Hair follicle dermal papilla cell (primary cell): Measurements from ENCODE around the gene NAA15. TPM values are rescaled to one million over a fixed set of nuclear protein-coding genes. Genes with fewer than 3 reads are reported as not detected.

Source experiments
- small RNA-seq: library from RNA; depleted of rRNA; stranded (forward); fragments of <200 nt; gene quantifications from one replicate; pipeline ENCODE3, GENCODE V24; 2012
- total RNA-seq: library from RNA; depleted of rRNA; stranded (reverse); fragments of >200 nt; gene quantifications from 2 replicates; pipeline ENCODE4 v1.2.3, GENCODE V29; 2012

NAA15 gene
- 28.1 and 38.5 TPM in 2 replicates for total RNA-seq

GRCh38 chr4:139301113-139301820 lies at the start of gene NAA15:
NAA15 (plus strand) TSS chr4:139301505; CDS start chr4:139301778, 273 bp downstream.

DNA sequence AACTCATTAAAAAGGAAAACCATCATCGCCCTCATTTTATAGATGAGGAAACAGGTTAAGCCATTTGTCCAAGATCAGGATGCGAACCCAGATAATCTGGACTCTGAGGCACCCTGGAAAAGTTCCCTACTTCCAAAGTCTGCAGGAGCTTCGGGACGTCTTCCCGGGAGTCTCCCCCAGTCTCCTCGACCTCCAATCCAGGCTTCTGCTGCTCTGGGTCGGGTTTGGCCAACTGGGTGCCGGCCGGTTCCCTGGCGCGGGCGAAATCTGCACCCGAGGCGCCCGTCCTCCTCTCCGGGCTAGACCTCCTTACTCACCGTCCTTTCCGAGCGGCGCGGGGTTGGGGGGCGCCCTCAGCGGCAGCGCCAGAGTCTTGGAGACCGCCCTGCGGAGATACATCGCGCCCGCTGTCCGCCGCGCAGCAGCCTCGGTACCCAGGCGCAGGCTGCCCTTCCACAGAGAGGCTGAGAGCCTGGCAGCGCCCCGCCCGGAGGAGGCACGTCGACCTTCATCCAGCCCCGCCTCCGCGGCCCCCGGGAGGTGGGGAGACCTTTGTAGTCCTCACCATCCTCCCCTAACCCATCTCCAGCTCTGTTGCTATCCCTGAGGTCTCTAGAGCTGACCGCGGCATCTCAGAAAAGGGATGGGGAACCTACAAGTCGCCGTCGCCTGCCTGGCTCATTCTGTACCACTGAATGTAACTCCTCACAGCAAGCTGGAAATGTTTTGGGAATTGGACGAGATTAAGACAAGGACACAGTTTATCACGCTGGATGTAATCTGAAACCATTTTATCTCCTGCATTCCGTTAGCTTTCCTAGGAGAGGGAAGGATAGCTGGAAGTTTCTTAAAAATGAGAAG lies 21.3 kb upstream of the NAA15 start, which contains the start of gene MGARP:
Gene MGARP, minus strand, starts transcription at position 466 of the 861 bp plus-strand sequence. Its CDS starts 67 bp downstream, at position 399.

GRCh38 chr4:139301821-139302611 lies 711 bp downstream of the NAA15 start, which contains the start of gene NDUFC1:
NDUFC1 (minus strand) TSS chr4:139302477; CDS start chr4:139295798, 6,679 bp downstream.

DNA sequence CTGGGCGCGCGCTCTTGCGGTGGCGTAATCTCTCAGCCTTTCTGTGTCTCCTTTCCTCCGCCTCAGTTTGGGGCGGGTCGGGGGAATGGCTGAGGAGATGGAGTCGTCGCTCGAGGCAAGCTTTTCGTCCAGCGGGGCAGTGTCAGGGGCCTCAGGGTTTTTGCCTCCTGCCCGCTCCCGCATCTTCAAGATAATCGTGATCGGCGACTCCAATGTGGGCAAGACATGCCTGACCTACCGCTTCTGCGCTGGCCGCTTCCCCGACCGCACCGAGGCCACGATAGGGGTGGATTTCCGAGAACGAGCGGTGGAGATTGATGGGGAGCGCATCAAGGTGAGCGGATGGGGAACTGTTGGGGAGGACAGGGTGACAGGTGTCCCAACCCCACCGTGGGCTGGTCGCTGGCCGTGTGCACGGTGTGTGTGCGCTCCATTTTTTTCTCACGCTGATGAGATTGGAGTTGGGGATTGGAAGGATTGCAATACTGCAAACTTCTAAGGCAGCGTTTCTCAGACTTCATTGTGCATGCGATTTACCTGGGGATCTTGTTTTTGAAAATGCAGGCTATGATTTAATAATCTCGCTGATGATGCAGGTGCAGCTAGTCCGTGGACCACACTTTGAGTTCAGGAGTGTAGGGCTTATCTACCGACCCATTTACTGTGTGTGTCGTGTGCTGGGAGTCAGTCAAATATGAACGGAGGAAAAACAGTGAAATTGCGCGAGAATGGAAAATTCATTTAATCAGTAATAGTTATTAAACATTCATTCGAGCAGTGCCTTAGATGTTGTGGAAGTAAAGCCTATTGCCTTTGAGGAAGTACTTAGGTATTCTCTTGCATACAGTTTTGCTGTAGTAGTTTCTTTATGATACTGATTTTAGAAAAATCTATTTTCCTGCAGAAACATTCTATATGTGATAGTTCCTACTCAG lies 153.1 kb downstream of the NAA15 start, which contains the start of gene RAB33B:
Gene RAB33B, plus strand, starts transcription at position 11 of the 935 bp plus-strand sequence. Its CDS starts 75 bp downstream, at position 86.

Small RNAs within 50 kb of the gene (small RNA-seq; reads per million reads assigned to genes)
- gene RF01225 (not detected), gene RNU6-1074P (not detected), gene RNU6-1214P (not detected)

Other genes starting within 250 kb of the NAA15 start
- 42.7 and 56.8 TPM in 2 replicates for gene ELF2, start 124.3 kb upstream of the NAA15 start, total RNA-seq
- 14.9 and 58.0 TPM in 2 replicates for gene MGARP, start 21.3 kb upstream of the NAA15 start, total RNA-seq
- 11.9 and 13.0 TPM in 2 replicates for gene NDUFC1, start 972 bp downstream of the NAA15 start, total RNA-seq
- 13.6 and 17.4 TPM in 2 replicates for gene RAB33B, start 152.6 kb downstream of the NAA15 start, total RNA-seq